GM12892 (cell line): Measurements from ENCODE around the gene SMIM1.

Experiments used
- POLR2A ChIP-seq: IDR thresholded peaks from 2 replicates; pipeline ENCODE4 v1.6.1; 2011; ENCODE audit warnings: low read depth, low read length, control low read depth
- POLR2AphosphoS5 ChIP-seq: IDR thresholded peaks from 2 replicates; pipeline ENCODE4 v1.6.1; 2011; ENCODE audit warnings: low read depth, low read length, control low read depth

- TF ChIP-seq POLR2A (no peak), POLR2AphosphoS5 (no peak)
Observed at GRCh38 chr1:3814771-3815561, 42.4 kb downstream of the SMIM1 start.
